Osteoblast (primary cell): ENCODE results near the gene TFDP1. TPM values are rescaled to one million over a fixed set of nuclear protein-coding genes. Genes with fewer than 3 reads are reported as not detected.

Experiments
- DNase-seq: peaks from one replicate; pipeline ENCODE4 v3.0.0; 2011; ENCODE audit warnings: low spot score, mixed read lengths; ENCODE audit not compliant: insufficient read length; ENCODE audit errors: missing footprints
- H2AFZ ChIP-seq: 2 replicates; pipeline ENCODE4 v1.6.0; 2011; ENCODE audit warnings: mild to moderate bottlenecking, low read length
- H3K27ac ChIP-seq: 2 replicates; pipeline ENCODE4 v1.5.1; 2011; ENCODE audit warnings: mild to moderate bottlenecking, low read depth, low read length, moderate library complexity
- H3K27me3 ChIP-seq: 2 replicates; pipeline ENCODE4 v1.6.0; 2012; ENCODE audit warnings: mild to moderate bottlenecking, control low read depth, inconsistent platforms, low read length, moderate library complexity; ENCODE audit not compliant: insufficient read depth
- H3K36me3 ChIP-seq: 2 replicates; pipeline ENCODE4 v1.5.1; 2011; ENCODE audit warnings: mild to moderate bottlenecking, low read length, control low read depth, moderate library complexity; ENCODE audit not compliant: insufficient read depth
- H3K4me1 ChIP-seq: 2 replicates; pipeline ENCODE4 v1.5.1; 2011; ENCODE audit warnings: mild to moderate bottlenecking, low read length, control low read depth, moderate library complexity; ENCODE audit not compliant: insufficient read depth
- H3K4me2 ChIP-seq: 2 replicates; pipeline ENCODE4 v1.6.0; 2011; ENCODE audit warnings: mild to moderate bottlenecking, low read length; ENCODE audit not compliant: insufficient read depth
- H3K4me3 ChIP-seq: fragments of 200-600 bp; sonication (generic); 3 replicates; pipeline ENCODE4 v1.5.1; 2012; ENCODE audit warnings: mild to moderate bottlenecking, low read length, inconsistent platforms; ENCODE audit not compliant: insufficient read depth
- H3K79me2 ChIP-seq: 2 replicates; pipeline ENCODE4 v1.6.0; 2012; ENCODE audit warnings: mild to moderate bottlenecking, low read length, control low read depth, inconsistent platforms; ENCODE audit not compliant: insufficient read depth
- H3K9me3 ChIP-seq: 2 replicates; pipeline ENCODE4 v1.5.1; 2011; ENCODE audit warnings: low read depth, low read length, control low read depth
- H4K20me1 ChIP-seq: 2 replicates; pipeline ENCODE4 v1.6.0; 2012; ENCODE audit warnings: mild to moderate bottlenecking, low read length, control low read depth; ENCODE audit not compliant: insufficient read depth
- total RNA-seq: library from RNA; depleted of rRNA; stranded (reverse); fragments of >200 nt; gene quantifications from 2 replicates; pipeline ENCODE4 v1.2.3, GENCODE V29; 2012
- TF ChIP-seq, protein P1 (sequence below): IDR thresholded peaks from 2 replicates; pipeline ENCODE4 v1.5.1; 2011; ENCODE audit warnings: mild to moderate bottlenecking, low read depth, low read length, moderate library complexity; ENCODE audit errors: extremely low read depth

TFDP1 gene
- total RNA-seq, 1 donor: 56.8 TPM

- TF ChIP-seq, protein P1, sequence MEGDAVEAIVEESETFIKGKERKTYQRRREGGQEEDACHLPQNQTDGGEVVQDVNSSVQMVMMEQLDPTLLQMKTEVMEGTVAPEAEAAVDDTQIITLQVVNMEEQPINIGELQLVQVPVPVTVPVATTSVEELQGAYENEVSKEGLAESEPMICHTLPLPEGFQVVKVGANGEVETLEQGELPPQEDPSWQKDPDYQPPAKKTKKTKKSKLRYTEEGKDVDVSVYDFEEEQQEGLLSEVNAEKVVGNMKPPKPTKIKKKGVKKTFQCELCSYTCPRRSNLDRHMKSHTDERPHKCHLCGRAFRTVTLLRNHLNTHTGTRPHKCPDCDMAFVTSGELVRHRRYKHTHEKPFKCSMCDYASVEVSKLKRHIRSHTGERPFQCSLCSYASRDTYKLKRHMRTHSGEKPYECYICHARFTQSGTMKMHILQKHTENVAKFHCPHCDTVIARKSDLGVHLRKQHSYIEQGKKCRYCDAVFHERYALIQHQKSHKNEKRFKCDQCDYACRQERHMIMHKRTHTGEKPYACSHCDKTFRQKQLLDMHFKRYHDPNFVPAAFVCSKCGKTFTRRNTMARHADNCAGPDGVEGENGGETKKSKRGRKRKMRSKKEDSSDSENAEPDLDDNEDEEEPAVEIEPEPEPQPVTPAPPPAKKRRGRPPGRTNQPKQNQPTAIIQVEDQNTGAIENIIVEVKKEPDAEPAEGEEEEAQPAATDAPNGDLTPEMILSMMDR: no peak
- no peaks in the 10 kb centered on the region for H3K27me3 ChIP-seq
- H3K4me1 ChIP-seq: peaks cover 9% of the 10 kb centered on the region
- peaks cover 50% of the 10 kb centered on the region for H3K36me3 ChIP-seq
- peak; percentile 51 for DNase-seq
- H3K79me2 ChIP-seq: peaks cover 61% of the 10 kb centered on the region
- no peak overlapping the region for H3K4me3 ChIP-seq
- no peak overlapping the region for H3K27ac ChIP-seq
- no peaks in the 10 kb centered on the region for H3K9me3 ChIP-seq
- peaks cover 50% of the 10 kb centered on the region for H4K20me1 ChIP-seq
- H3K4me2 ChIP-seq: no peak overlapping the region
- no peak overlapping the region for H2AFZ ChIP-seq
These were observed 36.3 kb upstream of the TFDP1 start for GRCh38 chr13:113548171-113548641.

DNA sequence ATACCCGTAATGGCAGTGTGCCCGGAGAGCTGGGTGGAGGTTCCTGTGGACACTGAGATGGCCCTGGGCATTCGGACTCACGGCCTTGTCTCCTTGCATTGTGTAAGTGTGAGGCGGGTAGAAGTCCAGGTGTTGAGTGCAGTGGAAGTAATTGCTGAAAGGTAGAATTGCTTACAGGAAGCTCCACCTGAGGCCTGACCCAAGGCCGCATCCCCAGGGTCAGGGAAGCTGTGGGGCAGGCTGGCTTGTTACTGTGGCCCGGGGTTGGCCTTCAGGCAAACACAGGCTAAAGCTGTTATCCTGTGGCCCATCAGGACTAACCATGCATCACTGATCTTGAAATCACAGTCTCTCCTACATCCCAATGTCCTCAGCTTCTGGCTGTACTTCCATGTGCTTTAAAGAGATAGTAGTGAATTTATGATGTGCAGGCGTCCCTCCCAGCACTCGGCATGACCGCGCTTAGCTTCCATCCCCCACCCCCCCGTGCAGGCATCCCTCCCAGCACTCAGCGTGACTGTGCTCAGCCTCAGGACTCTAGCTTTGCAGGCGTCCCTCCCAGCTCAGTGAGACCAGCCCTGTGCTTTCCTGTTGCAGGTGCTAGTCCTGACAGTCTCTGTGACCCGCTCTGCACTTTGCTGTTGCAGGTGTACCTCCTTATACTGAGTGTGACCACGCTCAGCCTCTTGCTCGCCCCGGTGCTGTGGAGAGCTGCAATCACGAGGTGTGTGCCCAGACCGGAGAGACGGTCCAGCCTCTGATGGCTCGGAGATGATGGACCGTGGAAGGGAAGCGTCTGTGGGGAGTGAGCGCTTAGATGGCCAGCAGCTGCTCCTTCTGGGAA lies 35.6 kb upstream of the TFDP1 start:
- H3K79me2 ChIP-seq: peaks cover 54% of the 10 kb centered on the region
- H3K9me3 ChIP-seq: no peaks in the 10 kb centered on the region
- H3K27me3 ChIP-seq: no peaks in the 10 kb centered on the region
- H4K20me1 ChIP-seq: peaks cover 50% of the 10 kb centered on the region
- no peak overlapping the region for H3K4me2 ChIP-seq
- no peak overlapping the region for H3K27ac ChIP-seq
- no peak overlapping the region for H3K4me3 ChIP-seq
- DNase-seq: peak; percentile 71
- peaks cover 9% of the 10 kb centered on the region for H3K4me1 ChIP-seq
- peaks cover 51% of the 10 kb centered on the region for H3K36me3 ChIP-seq
- no peak overlapping the region for H2AFZ ChIP-seq
- TF ChIP-seq, protein P1: no peak

GRCh38 chr13:113550453-113550852 lies 34.1 kb upstream of the TFDP1 start:
- DNase-seq: no peak
- Histone ChIP-seq H4K20me1 (peaks cover 37% of the 10 kb centered on the region), H2AFZ (no peak overlapping the region), H3K27ac (no peak overlapping the region), H3K4me1 (peaks cover 3% of the 10 kb centered on the region), H3K4me2 (no peak overlapping the region), H3K27me3 (no peaks in the 10 kb centered on the region), H3K36me3 (peaks cover 50% of the 10 kb centered on the region), H3K79me2 (peaks cover 40% of the 10 kb centered on the region), H3K4me3 (no peak overlapping the region), H3K9me3 (no peaks in the 10 kb centered on the region)
- TF ChIP-seq, protein P1: no peak
